Activated T-cell treated with anti-CD3 and anti-CD28 coated beads, Interleukin-2, amount 50 U/mL, for 72 hours (primary cell): Measurements from ENCODE around the gene DNAJC5G. TPM values are rescaled to one million over a fixed set of nuclear protein-coding genes. Genes with fewer than 3 reads are reported as not detected.

Source experiments
- ATAC-seq, 2 donors: fragments of 150-1000 bp; cut with Tn5 transposase; replicated peaks in 1 of 2; 2 replicates each; pipeline ENCODE4 v1.10.0; 2021; ENCODE audit warnings: moderate library complexity in 2 of 2, mild to moderate bottlenecking in 1 of 2
- DNase-seq, 2 donors: peaks; one replicate each; pipeline ENCODE4 v3.0.0; 2021 to 2022; ENCODE audit warnings: mixed read lengths in 1 of 2
- H3K27ac Mint-ChIP-seq: one replicate; pipeline ENCODE4 v1.8.0; 2022; ENCODE audit warnings: mild to moderate bottlenecking, moderate library complexity, mixed read lengths
- H3K27me3 Mint-ChIP-seq: one replicate; pipeline ENCODE4 v1.8.0; 2022; ENCODE audit warnings: low read depth, mixed read lengths
- H3K36me3 Mint-ChIP-seq, 2 donors: one replicate each; pipeline ENCODE4 v1.8.0; 2022; ENCODE audit warnings: mixed read lengths in 2 of 2, mild to moderate bottlenecking in 1 of 2; ENCODE audit not compliant: insufficient read depth in 2 of 2
- H3K4me1 Mint-ChIP-seq: one replicate; pipeline ENCODE4 v1.8.0; 2022; ENCODE audit warnings: low read depth, mixed read lengths
- H3K4me3 Mint-ChIP-seq, 2 donors: one replicate each; pipeline ENCODE4 v1.8.0; 2022; ENCODE audit warnings: mild to moderate bottlenecking in 2 of 2, mixed read lengths in 2 of 2, moderate library complexity in 2 of 2
- H3K9me3 Mint-ChIP-seq, 2 donors: one replicate each; pipeline ENCODE4 v1.8.0; 2022; ENCODE audit warnings: mixed read lengths in 2 of 2
- total RNA-seq, 2 donors: library from RNA; stranded (reverse); gene quantifications; one replicate each; pipeline ENCODE4 v1.2.3, GENCODE V29; 2022

DNAJC5G gene
- total RNA-seq, 2 donors from 2014 or later, result 0.31 TPM; not detected in 1

DNA sequence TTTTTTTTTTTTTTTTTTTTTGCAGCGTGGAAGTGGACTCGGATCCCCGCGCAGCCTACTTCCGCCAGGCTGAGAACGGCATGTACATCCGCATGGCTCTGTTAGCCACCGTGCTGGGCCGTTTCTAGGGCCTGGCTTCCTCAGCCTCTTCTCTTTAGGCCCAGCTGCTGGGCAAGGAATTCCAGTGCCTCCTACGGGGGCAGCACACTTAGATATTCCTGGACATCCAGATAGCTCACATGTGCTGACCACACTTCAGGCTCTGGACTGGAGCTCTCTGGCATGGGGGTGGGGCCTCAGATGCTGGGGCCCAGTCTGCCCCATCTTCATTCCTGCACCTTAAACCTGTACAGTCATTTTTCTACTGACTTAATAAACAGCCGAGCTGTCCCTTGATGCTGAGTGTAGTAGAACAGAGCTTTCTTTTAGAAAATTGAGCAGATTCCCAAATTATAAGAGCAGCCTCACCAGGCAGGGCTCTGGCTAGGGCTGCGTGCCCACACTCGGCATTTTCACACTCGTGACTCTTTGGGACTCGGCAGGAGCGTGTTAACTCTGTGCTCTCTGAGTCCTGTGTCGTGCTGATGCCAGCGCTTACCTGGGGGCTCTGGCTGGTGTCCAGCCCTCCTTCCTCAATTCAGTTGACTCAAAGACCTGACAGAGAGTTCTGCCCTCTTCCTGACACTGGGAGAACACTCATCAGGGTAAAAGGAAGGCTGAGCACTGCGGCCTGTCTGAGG lies 31.7 kb upstream of the DNAJC5G start:
- Mint-ChIP-seq H3K27ac (no peak overlapping the region), H3K9me3 (no peaks in the 10 kb centered on the region), H3K4me3 (no peak overlapping the region), H3K27me3 (no peaks in the 10 kb centered on the region), H3K36me3 (peaks cover 2 to 12% of the 10 kb centered on the region in 2 donors), H3K4me1 (no peaks in the 10 kb centered on the region)
- ATAC-seq (no peak), DNase-seq (no peak)

DNA sequence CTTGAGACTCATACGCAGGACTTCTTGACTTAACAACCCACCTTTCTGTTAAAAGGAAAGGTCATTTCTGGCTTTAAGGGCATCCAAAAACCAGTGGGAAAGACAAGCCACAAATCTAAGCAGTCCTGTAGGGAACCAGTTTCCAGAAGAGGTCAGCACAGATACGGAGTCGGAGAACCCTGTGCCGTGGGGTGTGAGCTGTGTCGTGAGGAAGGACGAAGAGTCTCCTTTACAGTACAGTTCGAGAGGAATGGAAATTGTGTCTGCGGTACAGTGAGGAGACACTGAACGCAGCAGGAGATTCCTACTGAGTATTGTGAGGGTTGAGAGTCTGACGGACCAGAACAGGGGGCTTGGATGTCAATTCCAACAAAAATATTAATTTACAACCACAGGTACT lies 30.1 kb upstream of the DNAJC5G start:
- no peak overlapping the region for H3K27ac Mint-ChIP-seq
- H3K27me3 Mint-ChIP-seq, result no peaks in the 10 kb centered on the region
- no peaks in the 10 kb centered on the region for H3K9me3 Mint-ChIP-seq
- no peaks in the 10 kb centered on the region for H3K4me1 Mint-ChIP-seq
- no peak overlapping the region for H3K4me3 Mint-ChIP-seq
- H3K36me3 Mint-ChIP-seq, result peaks cover 0 to 9% of the 10 kb centered on the region in 2 donors
- no peak for ATAC-seq
- DNase-seq, result no peak

DNA sequence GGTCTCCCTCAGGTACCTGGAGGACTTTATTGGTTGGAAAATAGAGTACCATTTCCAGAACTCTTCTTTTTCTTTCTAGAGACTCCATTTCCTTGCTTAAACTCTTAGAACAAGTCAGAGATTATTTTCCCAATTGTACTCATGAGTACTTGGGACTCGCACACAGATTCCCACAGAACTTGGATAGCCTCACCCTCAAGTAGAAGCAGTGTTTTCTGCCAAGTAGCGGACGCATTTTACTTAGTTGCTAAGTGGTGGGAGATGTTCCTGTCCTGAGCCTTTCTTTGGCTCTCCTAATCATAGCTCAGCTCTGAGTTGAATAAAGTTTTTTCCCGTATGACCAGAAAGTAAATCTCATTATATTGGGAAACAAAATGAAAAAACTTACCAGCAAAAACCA lies 29.6 kb upstream of the DNAJC5G start:
- Mint-ChIP-seq H3K9me3 (no peaks in the 10 kb centered on the region), H3K4me3 (no peak overlapping the region), H3K27me3 (peaks cover 2% of the 10 kb centered on the region), H3K4me1 (no peaks in the 10 kb centered on the region), H3K36me3 (peaks cover 0 to 4% of the 10 kb centered on the region in 2 donors), H3K27ac (no peak overlapping the region)
- ATAC-seq (no peak), DNase-seq (no peak)

DNA sequence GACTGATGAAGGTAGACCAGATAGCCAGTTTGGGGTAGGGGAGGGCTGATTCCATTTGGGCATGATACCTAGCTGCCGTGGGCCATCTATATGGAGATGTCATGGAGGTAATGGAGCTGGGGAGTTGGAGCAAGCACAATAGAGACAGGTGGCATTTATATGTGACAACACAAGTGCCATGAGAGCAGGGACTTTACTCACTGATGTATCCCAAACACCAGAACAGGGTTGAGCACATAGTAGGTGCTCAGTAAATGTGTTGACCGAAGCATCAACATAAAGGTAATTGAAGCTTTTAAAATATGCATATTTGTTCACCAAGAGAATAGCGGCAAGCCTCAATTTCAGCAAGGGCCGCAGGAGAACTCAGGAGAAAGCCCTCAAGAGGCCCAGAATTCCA lies 27.3 kb upstream of the DNAJC5G start:
- no peak for DNase-seq
- no peaks in the 10 kb centered on the region for H3K9me3 Mint-ChIP-seq
- peaks cover 0 to 2% of the 10 kb centered on the region in 2 donors for H3K36me3 Mint-ChIP-seq
- H3K27ac Mint-ChIP-seq, result no peak overlapping the region
- peaks cover 11% of the 10 kb centered on the region for H3K27me3 Mint-ChIP-seq
- no peaks in the 10 kb centered on the region for H3K4me1 Mint-ChIP-seq
- H3K4me3 Mint-ChIP-seq, result no peak overlapping the region
- no peak for ATAC-seq

DNA sequence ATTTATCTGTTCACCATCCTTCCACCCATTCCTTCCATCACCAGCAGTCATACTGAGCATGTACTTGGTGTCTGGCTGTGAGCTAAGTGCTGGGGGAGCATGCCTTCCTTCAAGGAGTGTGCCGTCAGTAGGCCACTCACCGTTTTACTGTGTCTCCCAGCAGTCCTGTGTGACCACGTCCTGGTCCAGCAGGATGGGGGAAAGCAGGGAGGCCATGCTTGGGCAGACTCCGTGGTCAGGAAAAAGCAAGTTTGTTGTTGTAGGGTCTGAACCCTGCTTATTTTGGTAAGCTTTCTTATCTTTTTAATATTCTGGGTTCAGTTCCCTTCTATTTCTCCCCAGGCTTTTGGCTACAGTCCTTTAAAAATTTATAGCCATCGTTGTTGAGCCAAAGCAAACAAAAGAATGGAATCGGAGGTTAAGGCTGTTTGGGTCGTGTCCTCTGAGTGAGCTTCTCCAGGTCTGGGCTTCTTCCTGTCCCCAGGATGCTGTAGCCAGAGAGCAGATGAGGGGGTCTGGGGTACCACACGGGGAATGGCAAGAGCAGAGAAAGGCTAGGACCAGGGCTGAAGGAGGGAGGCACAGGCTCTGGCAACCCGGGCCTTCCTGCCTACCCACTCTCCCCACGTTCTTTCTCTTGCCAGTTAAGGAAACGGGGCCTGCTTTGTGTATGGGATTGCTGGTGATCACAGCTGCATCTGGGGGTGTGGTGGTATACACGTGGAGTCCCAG lies 25.9 kb upstream of the DNAJC5G start:
- DNase-seq (no peak), ATAC-seq (no peak)
- H3K27me3 Mint-ChIP-seq, result peaks cover 13% of the 10 kb centered on the region
- no peaks in the 10 kb centered on the region for H3K36me3 Mint-ChIP-seq
- H3K9me3 Mint-ChIP-seq, result no peaks in the 10 kb centered on the region
- H3K4me3 Mint-ChIP-seq, result no peak overlapping the region
- no peak overlapping the region for H3K27ac Mint-ChIP-seq
- H3K4me1 Mint-ChIP-seq, result no peaks in the 10 kb centered on the region

DNA sequence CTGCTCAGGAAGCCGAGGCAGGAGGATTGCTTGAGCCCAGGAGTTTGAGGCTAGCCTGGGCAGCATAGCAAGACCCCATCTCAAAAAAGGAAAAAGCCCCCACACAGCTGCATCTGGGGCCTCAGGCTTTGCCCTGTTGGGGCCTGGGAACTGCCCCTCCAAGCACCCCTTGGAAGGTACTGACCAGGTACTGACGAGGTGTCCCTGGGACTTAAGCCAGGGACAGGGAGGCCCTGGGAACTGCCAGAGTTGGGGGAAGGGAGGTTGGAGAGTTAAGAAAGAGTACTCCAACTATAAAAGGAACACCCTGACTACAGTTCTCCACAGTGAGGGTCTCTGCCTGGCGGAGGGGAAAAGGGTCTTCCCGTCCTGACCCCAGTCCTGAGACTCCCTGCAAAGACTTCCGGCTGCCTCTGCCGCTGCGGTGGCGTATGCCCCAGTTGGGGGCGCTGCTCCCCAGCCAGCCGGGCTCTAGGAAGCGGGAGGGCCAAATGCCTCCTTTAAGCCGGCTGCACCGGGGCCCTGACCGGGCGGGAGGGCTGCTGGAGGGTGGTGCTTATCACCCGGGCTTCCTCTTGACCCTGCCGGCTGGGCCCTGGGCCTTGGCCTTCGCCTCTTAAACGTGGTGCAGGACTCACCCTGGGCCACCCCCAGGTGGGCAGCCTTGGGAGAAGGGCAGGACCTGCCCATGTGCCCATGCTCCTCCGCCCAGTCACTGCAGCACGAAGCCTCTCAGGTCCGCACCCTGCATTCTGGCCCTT lies 25.2 kb upstream of the DNAJC5G start:
- no peaks in the 10 kb centered on the region for H3K36me3 Mint-ChIP-seq
- H3K4me3 Mint-ChIP-seq, result no peak overlapping the region
- H3K27me3 Mint-ChIP-seq, result peaks cover 20% of the 10 kb centered on the region
- DNase-seq (peak; percentile 72 to 78), ATAC-seq (peak; percentile 86)
- H3K9me3 Mint-ChIP-seq, result no peaks in the 10 kb centered on the region
- no peak overlapping the region for H3K27ac Mint-ChIP-seq
- H3K4me1 Mint-ChIP-seq, result no peaks in the 10 kb centered on the region

DNA sequence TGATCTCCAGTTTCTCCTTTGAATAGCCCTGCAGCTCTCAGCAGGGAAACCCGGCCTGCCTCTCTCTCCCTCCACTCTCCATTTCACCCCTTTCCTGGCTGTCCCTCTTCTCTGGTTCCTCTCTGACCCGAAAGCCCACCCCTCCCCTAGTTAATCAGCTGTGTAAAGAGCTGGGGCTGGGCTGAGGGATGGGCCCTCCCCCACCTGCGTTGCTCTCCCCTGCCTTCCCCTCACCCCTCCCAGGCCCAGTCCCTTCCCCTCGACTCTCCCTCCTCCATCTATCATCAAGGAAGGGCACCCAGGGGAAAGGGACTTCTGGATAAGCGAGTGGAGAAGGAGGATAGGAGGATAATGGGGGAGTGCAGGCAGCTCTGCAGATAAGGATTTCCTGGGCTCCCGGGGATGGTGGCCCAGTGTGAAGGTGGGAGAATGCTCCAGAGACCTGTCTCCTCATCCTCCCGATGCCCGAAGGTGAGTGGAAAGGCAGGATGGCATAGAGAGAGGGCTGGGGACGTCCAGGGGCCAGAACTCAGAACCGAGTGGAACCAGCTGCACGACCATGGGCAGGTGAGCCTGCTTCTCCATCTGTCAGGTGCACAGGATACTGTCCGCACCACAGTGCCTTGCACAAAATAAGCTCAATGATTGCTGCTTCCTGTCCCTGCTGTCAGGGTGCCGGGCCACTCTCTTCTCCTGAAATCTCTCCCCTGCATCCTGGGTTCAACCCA lies 24.4 kb upstream of the DNAJC5G start:
- no peaks in the 10 kb centered on the region for H3K4me1 Mint-ChIP-seq
- no peaks in the 10 kb centered on the region for H3K36me3 Mint-ChIP-seq
- no peak for DNase-seq
- H3K4me3 Mint-ChIP-seq, result no peak overlapping the region
- H3K9me3 Mint-ChIP-seq, result no peaks in the 10 kb centered on the region
- H3K27me3 Mint-ChIP-seq, result peaks cover 28% of the 10 kb centered on the region
- no peak overlapping the region for H3K27ac Mint-ChIP-seq
- ATAC-seq, result no peak

DNA sequence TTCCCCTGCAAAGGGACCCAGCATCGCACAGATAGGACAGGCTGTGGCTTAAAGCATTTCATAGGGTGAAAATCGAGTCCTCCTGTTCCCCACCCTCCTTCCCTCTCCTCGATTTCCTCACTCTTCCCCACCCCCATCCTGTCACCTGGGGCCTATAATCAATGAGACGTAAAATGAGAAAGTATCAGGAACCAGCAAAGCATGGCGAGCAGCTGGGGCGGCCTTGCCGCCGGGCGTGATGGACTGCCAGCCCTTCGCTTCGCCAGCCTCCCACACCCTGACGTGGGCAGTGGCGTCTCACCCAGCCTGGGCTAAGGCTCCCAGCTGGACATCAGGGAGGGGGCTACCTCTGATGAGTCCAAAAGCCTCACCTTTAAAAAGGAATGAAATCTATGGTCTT lies 23.5 kb upstream of the DNAJC5G start:
- ATAC-seq (no peak), DNase-seq (no peak)
- H3K27ac Mint-ChIP-seq, result no peak overlapping the region
- no peaks in the 10 kb centered on the region for H3K36me3 Mint-ChIP-seq
- H3K27me3 Mint-ChIP-seq, result peaks cover 37% of the 10 kb centered on the region
- no peak overlapping the region for H3K4me3 Mint-ChIP-seq
- no peaks in the 10 kb centered on the region for H3K9me3 Mint-ChIP-seq
- no peaks in the 10 kb centered on the region for H3K4me1 Mint-ChIP-seq

DNA sequence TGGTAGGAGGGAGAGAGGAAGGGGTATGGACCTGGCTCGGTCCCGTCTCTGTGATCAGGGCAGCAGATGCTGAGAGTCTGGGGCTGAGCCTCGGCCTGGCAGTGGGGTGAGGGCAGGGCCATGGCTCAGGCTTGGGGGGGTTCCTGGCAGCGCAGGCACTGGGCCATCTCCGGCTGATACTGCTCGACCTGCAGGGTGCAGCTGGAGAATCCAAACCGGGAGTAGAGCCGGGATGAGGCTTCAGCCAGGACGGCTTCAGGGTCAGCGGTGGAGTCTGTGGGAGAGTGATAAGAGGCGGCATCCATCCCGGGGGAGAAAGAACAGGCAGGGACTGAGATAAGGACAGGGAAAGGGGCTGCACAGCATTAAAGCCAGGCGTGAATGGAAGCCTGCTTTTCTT lies 20.0 kb upstream of the DNAJC5G start:
- no peak for ATAC-seq
- Mint-ChIP-seq H3K27me3 (peaks cover 57% of the 10 kb centered on the region), H3K36me3 (no peaks in the 10 kb centered on the region), H3K9me3 (no peaks in the 10 kb centered on the region), H3K4me3 (no peak overlapping the region), H3K27ac (no peak overlapping the region), H3K4me1 (no peaks in the 10 kb centered on the region)
- DNase-seq, result no peak

DNA sequence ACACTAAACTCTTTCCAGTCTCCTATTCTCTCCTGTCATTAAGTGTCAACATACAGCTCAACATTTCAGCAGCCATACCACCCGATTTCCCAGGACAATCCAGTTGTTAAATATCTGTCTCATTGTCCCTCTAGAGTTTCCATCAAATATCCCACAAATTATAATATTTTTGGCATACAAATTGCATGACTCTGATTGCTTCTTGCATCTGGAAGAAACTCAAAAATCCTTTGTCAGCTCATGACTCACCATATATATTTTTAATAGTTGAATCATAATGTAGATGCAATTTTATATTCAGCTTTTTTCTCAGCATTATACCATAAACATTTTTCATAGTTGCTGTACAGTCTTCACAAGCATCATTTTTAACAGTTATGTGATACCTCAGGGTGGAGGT lies 19.6 kb upstream of the DNAJC5G start:
- DNase-seq (no peak), ATAC-seq (no peak)
- Mint-ChIP-seq H3K4me3 (no peak overlapping the region), H3K9me3 (no peaks in the 10 kb centered on the region), H3K27me3 (peaks cover 59% of the 10 kb centered on the region), H3K4me1 (no peaks in the 10 kb centered on the region), H3K27ac (no peak overlapping the region), H3K36me3 (no peaks in the 10 kb centered on the region)

DNA sequence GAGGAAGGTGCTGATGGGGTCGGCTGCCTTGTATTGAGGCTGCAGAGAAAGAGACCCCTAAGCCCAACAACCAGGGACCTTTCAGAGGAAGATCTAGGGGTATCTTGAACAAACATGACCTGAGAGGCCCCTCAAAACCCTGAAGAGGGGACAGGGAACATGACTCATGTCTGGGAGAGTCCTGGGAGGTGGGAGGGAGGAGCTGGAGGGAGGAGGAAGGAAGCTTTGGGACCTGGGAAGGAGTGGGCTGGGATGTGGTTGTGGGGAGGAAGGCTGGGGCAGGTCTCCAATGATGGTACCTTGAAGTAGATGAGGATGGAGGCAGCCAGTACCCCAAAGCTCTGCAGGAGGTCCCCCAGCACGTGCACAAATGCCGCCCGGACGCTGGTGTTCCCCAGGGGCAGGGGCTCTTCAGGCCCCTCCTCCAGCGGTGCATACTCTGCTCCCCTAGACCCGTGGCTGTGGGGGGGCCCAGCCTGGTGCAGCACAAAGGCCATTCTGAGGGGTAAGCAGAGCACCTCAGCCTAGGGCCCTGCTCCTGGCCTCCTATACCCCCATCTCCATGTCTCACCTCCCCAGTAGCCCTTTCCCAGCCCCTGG lies 18.3 kb upstream of the DNAJC5G start:
- Mint-ChIP-seq H3K4me3 (no peak overlapping the region), H3K27ac (no peak overlapping the region), H3K36me3 (peaks cover 2 to 3% of the 10 kb centered on the region in 2 donors), H3K4me1 (peaks cover 10% of the 10 kb centered on the region), H3K9me3 (no peaks in the 10 kb centered on the region), H3K27me3 (peaks cover 63% of the 10 kb centered on the region)
- DNase-seq (no peak), ATAC-seq (no peak)

DNA sequence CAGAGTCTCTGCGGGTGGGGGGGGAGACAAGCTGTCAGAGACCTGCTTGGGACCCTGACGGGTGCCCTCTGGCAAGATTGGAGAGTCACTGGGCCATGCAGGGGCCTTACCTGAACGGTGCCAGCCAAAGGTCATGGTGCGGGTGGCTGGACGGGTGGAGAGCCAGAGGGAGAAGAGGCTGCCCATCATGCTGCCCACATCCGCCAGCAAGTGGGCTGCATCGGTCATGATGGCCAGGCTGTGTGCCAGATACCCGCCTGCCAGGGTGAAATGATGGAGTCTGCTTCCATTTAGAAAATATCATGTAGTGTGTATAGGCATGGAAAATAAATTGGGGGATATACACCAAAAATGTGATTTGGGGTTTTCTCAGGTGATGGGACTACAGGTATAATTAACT lies 17.2 kb upstream of the DNAJC5G start:
- peaks cover 12% of the 10 kb centered on the region for H3K4me1 Mint-ChIP-seq
- H3K4me3 Mint-ChIP-seq, result no peak overlapping the region
- no peak for DNase-seq

More for the DNA sequence above, 17.2 kb upstream of the DNAJC5G start:
- H3K9me3 Mint-ChIP-seq, result no peaks in the 10 kb centered on the region
- H3K27me3 Mint-ChIP-seq, result peaks cover 63% of the 10 kb centered on the region
- no peak for ATAC-seq
- H3K36me3 Mint-ChIP-seq, result peaks cover 2 to 3% of the 10 kb centered on the region in 2 donors
- H3K27ac Mint-ChIP-seq, result no peak overlapping the region
